Fibroblast of skin of scalp (primary cell): Measurements from ENCODE around the gene CD72.
"Not testable (repeated sequence)": the region's sequence is repeated elsewhere in the genome, so short reads cannot be mapped to it uniquely, and the experiment has no call there.

Experiments used
- DNase-seq: peaks from one replicate; pipeline ENCODE4 v3.0.0-alpha.2; 2013

Gene CD72

DNA sequence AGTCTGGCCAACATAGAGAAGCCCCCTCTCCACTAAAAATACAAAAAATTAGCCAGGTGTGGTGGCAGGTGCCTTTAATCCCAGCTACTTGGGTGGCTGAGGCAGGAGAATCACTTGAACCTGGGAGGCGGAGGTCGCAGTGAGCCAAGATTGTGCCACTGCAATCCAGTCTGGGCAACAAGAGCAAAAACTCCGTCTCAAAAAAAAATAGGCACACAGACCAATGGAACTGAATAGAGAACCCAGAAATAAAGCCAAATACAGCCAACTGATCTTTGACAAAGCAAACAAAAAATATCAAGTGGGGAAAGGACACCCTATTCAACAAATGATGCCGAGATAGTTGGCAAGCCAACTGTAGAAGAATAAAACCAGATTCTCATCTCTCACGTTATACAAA lies 29.7 kb downstream of the CD72 start:
- DNase-seq: not testable (repeated sequence)

- not testable (repeated sequence) for DNase-seq
These were observed 33.5 kb downstream of the CD72 start for GRCh38 chr9:35584681-35585080.

DNA sequence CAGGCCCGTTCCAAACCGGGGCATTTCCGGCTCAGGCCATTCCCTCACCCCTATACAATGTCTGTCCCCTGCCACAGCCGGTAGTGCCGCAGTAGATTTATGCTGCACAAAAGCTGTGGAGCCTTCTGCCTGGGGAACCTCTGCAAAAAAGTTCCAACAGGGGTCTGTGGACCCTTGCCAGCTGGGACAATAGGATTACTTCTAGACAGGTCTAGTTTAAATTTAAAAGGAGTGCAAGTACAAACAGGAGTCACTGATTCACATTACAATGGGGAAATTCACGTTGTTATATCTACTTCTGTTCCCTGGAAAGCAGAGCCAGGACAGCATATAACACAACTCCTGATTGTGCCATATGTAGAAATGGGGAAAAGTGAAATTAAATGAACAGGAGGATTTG lies 34.7 kb downstream of the CD72 start:
- not testable (repeated sequence) for DNase-seq

DNA sequence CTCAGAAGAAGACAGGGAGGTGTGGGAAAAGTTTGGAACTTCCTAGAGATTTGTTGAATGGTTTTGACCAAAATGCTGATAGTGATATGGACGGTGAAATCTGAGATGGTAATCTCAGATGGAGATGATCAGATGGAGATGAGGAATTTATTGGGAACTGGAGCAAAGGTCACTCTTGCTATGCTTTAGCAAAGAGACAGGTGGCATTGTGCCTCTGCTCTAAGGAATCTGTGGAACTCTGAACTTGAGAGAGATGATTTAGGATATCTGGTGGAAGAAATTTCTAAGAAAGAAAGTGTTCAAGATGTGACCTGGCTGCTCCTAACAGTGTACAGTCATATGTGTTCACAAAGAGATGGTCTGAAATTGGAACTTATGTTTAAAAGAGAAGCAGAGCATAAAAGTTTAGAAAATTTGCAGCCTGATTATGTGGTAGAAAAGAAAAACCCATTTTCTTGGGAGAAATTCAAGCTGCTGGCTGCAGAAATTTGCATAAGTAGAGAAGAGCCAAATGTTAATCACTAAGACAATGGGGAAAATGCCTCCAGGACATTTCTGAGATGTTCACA lies 38.5 kb downstream of the CD72 start:
- DNase-seq: not testable (repeated sequence)

GRCh38 chr9:35579130-35579529 lies 39.1 kb downstream of the CD72 start:
- no peak for DNase-seq

DNA sequence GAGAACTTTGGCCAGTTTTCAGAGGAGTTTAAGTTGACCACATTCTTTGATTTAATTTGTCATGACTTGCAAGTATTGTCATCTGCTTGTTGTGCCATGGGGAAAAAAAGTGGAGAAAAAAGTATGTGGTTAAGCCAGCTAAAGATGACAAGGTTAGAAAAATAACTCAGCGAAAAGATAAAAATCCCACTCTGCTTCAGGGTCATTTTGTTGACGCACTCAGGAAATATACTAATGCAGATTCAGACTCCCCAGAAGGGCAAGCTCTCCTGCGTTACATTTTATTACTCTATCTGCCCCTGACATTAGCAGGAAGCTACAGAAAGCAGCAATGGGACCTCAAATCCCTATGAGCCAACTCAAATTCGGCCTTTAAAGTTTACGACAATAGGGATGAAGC lies 40.7 kb downstream of the CD72 start:
- DNase-seq: no peak

DNA sequence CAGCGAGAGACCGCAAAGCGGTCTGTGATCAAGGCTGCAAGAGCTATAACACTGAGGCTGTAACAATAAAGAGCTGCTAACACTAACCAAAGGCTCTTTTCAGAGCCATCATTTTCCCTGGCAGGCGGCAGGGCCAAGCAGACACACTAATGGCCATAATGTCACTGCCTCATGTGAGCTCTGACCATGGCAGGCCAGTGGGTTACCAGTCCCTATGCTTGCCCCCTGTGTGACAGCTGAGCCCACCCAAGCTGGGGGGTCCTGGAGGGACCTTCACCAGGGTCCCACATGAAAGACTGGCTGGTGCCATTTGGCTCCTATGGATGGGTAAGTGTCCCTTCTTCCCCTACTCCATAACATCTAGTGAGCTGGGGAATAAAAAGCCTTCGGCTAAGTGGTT lies 42.7 kb downstream of the CD72 start:
- no peak for DNase-seq

DNA sequence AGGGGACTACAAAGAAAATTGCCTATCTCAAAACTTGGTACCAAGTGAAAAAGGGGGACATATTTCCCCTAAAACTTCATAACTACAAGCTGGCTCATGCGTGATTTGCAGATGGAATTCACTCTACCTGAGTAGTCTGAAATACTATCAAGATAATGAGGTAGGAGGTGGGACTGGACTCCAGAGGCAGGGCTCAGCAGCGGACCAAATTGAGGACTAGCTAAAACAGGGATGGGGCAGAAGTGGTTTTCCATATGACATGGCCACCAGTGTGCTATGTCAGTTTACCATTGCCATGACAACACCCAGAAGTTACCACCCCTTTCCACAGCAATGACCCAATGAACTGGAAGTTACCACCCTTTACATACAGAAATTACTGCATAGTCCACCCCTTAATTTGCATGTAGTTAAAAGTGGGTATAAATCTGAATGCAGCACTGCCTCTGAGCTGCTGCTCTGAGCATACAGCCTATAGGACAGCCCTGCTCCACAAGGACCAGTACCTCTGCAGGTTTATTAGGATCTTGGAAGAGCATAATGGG lies 43.6 kb downstream of the CD72 start:
- DNase-seq: no peak

- no peak for DNase-seq
These were observed 47.3 kb downstream of the CD72 start for GRCh38 chr9:35570709-35571504.

DNA sequence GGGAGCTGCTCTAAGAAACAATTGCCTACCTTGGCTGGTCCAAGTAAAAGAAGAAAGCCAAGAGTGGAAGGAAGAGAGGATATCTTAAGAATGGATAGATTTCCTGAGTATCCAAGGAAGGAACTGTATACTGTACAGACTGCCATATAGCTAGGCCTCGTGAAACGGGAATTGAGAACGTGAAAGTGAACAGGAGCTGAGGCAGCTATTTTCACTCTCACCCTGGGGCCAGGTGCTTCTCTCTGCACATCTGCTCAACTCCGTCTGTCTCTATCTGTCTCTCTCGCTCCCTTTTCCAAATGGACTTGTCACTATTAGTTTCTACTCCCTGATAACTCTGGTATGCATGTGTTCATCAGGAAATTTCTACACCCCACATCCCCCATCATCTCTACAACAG lies 49.0 kb downstream of the CD72 start:
- DNase-seq: no peak

DNA sequence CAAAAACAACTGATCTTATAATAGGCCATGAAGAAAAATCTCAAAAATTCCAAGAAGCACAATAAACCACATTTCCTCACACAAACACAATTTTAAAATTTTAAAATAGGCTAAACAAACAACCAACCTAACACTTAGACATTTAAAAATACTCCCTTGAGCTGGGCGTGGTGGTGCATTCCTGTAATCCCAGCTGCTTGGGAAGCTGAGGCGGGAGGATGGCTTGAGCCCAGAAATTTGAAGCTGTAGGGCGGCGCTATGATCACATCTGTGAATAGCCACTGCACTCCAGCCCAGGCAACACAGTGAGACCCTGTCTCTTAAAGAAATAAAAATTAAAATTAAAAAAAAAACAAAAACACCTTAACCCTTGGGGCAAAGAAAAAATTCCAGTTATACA lies 50.0 kb downstream of the CD72 start:
- peak; percentile 36 for DNase-seq

DNA sequence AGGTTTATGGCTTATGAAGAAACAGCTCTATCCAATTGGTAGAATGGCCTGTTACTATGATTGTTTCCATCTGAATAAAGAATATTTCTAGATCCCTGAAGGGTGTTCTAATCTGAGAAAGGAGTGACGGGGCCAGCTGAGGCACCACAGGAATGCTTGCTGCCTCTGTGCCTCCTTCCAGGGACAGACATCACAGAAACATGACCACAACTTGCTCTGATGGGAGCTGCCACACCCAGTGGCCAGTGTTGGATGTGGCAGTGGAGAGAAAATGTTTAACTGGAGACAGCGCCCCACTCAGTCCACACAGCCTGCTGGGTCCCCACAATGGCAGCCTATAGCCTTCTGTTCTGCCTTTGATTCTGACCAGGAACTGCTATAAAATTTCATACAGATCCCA lies 51.8 kb downstream of the CD72 start:
- peak; percentile 80 for DNase-seq

- DNase-seq: no peak
These were observed 53.6 kb downstream of the CD72 start for GRCh38 chr9:35564658-35565061.

- DNase-seq: no peak
These were observed 54.4 kb downstream of the CD72 start for GRCh38 chr9:35563791-35564197.

DNA sequence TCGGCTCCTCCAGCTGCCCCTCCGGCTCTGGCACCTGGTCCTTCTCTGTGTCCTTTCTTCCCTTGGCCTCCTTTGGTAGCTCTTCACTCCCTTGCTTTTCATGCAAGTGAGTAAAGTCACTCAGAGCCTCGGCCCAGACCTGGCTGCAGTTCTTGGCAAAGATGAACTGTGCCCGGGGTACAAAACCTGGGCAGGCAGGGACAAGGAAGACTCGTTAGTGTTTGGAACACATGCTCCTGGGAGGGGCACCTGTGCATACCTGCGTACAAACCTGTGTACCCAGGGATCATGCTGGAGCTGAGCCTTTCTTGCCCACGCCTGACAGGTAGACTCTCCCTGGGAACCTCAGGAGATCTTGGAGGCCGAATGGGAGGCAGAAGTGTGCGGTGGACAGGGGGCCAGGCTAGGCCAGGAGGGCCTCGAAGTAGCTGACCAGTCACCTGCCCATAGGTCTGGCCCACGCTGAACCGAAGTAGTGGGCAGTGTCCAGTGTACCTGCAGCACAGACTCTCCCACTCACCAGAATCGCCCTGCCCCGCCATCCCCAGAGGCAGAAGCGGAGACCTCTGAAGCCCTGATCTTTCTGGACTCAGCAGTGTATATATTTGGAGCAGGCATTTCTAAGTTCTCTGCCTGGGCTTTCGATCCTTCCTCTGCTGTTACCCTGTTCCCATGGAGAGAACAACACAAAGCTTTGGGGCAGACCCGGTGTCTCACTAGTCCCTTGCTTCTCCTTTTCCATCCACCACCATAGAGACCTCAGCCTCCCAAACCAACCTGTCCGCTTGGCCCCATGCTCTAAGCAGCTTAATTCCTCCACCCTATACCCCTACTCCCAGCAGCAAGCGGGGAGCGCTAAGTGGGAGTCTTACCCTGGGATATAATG lies 55.1 kb downstream of the CD72 start:
- no peak for DNase-seq

DNA sequence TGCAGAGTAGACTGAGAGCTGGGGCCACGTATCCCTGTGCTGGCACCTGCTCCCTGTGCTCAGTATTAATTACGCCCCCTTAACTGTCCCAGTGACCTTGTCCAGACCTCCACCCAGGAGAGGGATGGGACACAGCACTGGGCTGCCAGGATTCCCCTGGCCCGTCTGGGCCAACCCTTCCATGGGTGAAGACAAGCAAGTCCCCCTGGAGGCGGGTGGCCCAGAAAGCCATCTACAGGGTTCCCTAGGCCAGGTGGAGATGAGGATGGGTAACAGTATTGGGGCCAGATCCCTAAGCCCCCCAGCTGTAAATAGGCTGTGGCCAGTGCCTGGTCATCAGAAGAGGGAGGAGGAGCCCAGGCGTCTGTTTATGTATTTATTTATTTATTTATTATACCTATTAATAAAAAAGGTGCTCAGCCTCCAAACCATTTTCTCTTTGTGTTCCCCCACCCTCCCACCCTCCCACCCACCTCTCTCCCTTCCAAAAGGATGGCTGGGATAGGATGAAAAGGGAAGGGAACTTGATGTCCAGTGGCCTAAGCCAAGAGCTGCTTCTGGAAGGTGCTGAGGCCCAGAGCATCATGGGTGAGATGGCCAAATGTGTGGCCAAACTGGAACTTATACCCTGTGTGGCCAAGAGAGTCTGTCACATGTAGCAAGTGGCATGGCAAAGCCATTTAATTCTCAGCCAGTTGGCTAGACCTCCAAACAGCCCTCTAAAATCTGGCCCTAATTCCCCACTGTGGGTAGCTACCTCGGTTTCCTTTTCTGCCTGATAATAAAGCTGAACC lies 56.5 kb downstream of the CD72 start:
- DNase-seq: no peak

GRCh38 chr9:35560625-35561337 lies 57.4 kb downstream of the CD72 start:
- DNase-seq: no peak
